Mesothelial cell of epicardium (in vitro differentiated cells): Measurements from ENCODE around the gene DPYSL4. TPM values are rescaled to one million over a fixed set of nuclear protein-coding genes. Genes with fewer than 3 reads are reported as not detected.

Experiments used
- DNase-seq, 2 experiments: peaks; one replicate each; pipeline ENCODE4 v3.0.0; 2021; ENCODE audit warnings: low spot score in 2 of 2; ENCODE audit not compliant: unreplicated experiment in 2 of 2
- H3K27ac Mint-ChIP-seq: 2 replicates; pipeline ENCODE4 v1.8.0; 2021; ENCODE audit warnings: mixed read lengths
- H3K27me3 Mint-ChIP-seq: 2 replicates; pipeline ENCODE4 v1.8.0; 2021; ENCODE audit warnings: low read depth, mixed read lengths
- H3K36me3 Mint-ChIP-seq: 2 replicates; pipeline ENCODE4 v1.8.0; 2021; ENCODE audit warnings: mixed read lengths
- H3K4me1 Mint-ChIP-seq: 2 replicates; pipeline ENCODE4 v1.8.0; 2021; ENCODE audit warnings: mixed read lengths
- H3K4me3 Mint-ChIP-seq: 2 replicates; pipeline ENCODE4 v1.8.0; 2021; ENCODE audit warnings: mild to moderate bottlenecking, moderate library complexity, mixed read lengths
- H3K9me3 Mint-ChIP-seq: 2 replicates; pipeline ENCODE4 v1.8.0; 2021; ENCODE audit warnings: mixed read lengths
- CTCF ChIP-seq: fragments of 200-600 bp; sonication (generic); IDR thresholded peaks from one replicate; pipeline ENCODE4 v1.5.0; 2021; ENCODE audit warnings: antibody characterized with exemption; ENCODE audit not compliant: unreplicated experiment
- total RNA-seq: library from RNA; stranded (reverse); gene quantifications from 3 replicates; pipeline ENCODE4 v1.2.1, GENCODE V29; 2021

Gene DPYSL4
- total RNA-seq, 1 donor from 2014 or later = 18.6 TPM

DNA sequence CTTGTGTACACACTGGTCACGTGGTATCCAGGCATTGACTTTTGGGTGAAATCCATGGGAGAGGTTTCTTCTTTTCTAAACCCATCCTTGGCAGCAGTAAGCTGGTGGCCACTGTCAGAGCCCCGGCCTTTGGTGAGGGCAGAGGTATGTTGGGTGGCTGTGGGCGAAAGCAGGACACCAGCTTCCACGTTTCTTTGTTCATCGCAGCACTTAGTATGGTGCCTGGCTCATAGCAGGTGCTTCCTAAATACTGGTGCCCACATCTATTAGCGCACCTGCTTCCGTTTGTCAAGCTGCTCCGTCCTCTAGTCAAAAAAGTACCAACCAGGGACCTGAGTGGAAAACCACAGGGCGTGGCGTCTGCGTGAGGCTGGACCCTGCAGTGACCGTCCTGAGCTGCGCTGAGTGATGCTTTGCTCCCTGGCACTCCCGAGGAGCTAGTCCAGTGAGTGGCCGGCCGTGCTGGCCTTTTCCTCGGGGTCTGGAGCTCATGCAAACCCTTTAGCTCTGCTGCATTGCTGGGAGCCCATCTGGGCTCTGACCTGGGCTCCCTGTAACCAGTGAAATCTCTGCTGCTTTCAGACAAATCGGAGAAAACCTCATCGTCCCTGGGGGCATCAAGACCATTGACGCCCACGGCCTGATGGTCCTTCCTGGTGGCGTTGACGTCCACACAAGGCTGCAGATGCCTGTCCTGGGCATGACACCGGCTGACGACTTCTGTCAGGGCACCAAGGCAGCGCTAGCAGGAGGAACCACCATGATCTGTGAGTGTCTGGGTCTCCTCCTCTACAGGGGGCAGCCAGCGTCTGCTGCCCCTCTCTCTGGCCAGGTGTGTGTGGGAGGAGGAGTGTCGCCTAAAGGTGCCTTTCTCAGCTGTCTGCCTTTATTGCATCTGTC lies 5.6 kb downstream of the DPYSL4 start:
- TF ChIP-seq CTCF = no peak
- H3K4me1 Mint-ChIP-seq = peaks cover 2% of the 10 kb centered on the region
- peaks cover 50% of the 10 kb centered on the region for H3K27me3 Mint-ChIP-seq
- H3K4me3 Mint-ChIP-seq = no peak overlapping the region
- H3K27ac Mint-ChIP-seq = no peak overlapping the region
- peaks cover 3% of the 10 kb centered on the region for H3K9me3 Mint-ChIP-seq
- no peak for DNase-seq
- H3K36me3 Mint-ChIP-seq = peaks cover 3% of the 10 kb centered on the region

- TF ChIP-seq CTCF = no peak
- Mint-ChIP-seq H3K36me3 (peaks cover 3% of the 10 kb centered on the region), H3K4me1 (no peaks in the 10 kb centered on the region), H3K9me3 (peaks cover 3% of the 10 kb centered on the region), H3K4me3 (no peak overlapping the region), H3K27ac (no peak overlapping the region), H3K27me3 (peaks cover 43% of the 10 kb centered on the region)
- DNase-seq = no peak
These were observed 6.4 kb downstream of the DPYSL4 start for GRCh38 chr10:132192991-132193665.

- H3K27ac Mint-ChIP-seq = no peak overlapping the region
- TF ChIP-seq CTCF = no peak
- peaks cover 34% of the 10 kb centered on the region for H3K27me3 Mint-ChIP-seq
- peaks cover 3% of the 10 kb centered on the region for H3K9me3 Mint-ChIP-seq
- no peaks in the 10 kb centered on the region for H3K4me1 Mint-ChIP-seq
- peaks cover 3% of the 10 kb centered on the region for H3K36me3 Mint-ChIP-seq
- DNase-seq = peak in 1 of 2 experiments; percentile 76
- H3K4me3 Mint-ChIP-seq = no peak overlapping the region
These were observed 7.3 kb downstream of the DPYSL4 start for GRCh38 chr10:132193907-132194552.

GRCh38 chr10:132194726-132195125 lies 8.0 kb downstream of the DPYSL4 start:
- peaks cover 3% of the 10 kb centered on the region for H3K9me3 Mint-ChIP-seq
- peaks cover 3% of the 10 kb centered on the region for H3K36me3 Mint-ChIP-seq
- no peak for DNase-seq
- no peak overlapping the region for H3K4me3 Mint-ChIP-seq
- H3K27ac Mint-ChIP-seq = no peak overlapping the region
- TF ChIP-seq CTCF = no peak
- peaks cover 27% of the 10 kb centered on the region for H3K27me3 Mint-ChIP-seq
- no peaks in the 10 kb centered on the region for H3K4me1 Mint-ChIP-seq

DNA sequence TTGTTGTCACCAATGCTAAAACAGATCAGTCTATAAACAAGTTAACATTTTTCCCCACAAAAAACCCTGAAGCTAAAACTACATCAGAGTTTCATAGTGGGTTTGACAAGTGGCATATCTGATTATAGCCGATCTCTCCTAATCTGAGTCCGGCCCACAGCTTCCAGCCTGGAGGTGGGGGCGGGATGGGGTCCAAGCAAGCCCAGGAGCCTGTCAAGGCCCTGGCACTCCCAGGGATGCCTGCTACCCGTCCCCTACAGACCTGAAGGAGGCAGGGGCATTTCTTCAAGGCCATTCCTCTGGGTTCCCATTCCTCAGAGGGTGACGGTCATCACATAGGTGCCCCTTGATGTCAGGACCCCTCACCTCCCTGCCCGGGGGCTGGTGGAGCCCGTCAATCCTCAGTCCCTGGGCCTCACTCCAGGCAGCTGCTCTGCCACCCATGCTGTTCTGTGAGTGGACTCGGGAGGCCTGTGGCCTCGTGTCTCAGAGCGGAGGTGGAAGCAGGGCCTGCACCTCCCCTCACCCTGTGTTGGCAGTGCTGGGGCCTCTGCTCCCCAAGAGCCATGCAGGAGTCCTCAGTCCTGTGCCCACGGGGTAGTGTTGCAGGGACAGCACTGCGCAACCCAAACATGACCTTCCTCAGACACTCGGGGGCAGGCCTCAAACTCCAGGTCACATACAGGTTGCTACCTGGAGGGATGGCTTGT lies 8.8 kb downstream of the DPYSL4 start:
- TF ChIP-seq CTCF = no peak
- no peak for DNase-seq
- peaks cover 3% of the 10 kb centered on the region for H3K9me3 Mint-ChIP-seq
- no peak overlapping the region for H3K27ac Mint-ChIP-seq
- H3K36me3 Mint-ChIP-seq = peaks cover 2% of the 10 kb centered on the region
- peaks cover 19% of the 10 kb centered on the region for H3K27me3 Mint-ChIP-seq
- no peaks in the 10 kb centered on the region for H3K4me1 Mint-ChIP-seq
- H3K4me3 Mint-ChIP-seq = no peak overlapping the region
